HG03469 (cell line): ENCODE results near the gene CSNK1A1L.

Experiments
- ATAC-seq: cut with Tn5 transposase; IDR thresholded peaks from one replicate; pipeline ENCODE4 v1.9.1; 2021; ENCODE audit warnings: mild to moderate bottlenecking, moderate library complexity, moderate number of reproducible peaks; ENCODE audit not compliant: unreplicated experiment

The CSNK1A1L gene

DNA sequence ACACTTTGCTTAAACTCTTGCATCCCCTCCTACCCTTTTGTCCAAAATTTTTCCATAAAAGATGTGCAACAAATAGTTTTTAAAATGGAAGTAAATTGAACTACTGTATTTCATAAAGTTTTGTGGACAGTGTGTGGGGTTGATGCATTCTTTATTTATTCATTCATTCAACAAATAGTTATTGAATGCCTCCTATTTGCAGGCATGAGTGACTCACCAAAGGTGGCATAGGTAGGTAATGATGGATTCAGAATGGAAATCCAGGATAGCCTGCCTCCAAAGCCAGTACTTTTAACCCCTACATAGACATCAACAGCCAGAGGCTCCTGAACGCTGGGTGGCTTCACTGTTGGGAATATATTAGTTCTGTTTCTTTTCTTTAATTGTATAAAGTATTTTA, 2.4 kb upstream of the CSNK1A1L start:
- no peak for ATAC-seq

DNA sequence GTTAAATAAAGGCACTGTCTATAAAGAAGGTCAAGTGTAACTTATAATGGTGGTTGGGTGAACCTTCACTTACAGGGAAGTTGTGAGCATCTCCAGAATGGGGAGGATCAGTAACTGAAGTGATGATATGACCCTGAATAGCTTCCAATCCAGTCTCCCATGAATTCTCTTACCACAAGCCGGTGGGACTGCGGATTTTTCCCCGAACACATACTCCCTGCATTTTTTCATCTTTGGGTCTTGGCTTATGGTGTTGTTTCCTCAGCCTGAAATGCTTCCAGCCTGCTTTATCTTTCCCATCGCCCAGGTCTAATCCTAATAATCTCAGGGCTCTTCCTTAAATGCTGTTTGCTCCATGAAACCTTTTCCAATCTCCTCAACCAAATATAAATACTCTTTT, 2.0 kb upstream of the CSNK1A1L start:
- ATAC-seq: no peak

DNA sequence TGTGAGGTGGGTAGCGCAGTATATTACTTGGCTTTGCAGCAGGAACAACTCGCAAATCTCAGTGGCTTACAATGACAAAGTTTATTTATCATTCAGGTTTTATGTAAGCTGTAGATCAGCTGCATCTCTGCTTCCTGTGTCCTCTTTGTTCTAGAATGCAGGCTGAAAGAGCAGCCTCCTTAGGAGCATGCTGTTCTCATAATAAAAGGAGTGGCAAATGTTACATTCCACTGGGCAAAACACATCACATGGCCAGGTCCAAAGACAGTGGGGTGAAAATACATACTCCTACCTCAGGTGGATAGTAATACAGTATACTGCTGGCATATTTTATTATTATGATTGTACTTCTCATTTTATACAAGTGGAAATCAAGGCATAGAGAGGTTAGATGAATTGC, 1.2 kb upstream of the CSNK1A1L start:
- ATAC-seq: no peak

DNA sequence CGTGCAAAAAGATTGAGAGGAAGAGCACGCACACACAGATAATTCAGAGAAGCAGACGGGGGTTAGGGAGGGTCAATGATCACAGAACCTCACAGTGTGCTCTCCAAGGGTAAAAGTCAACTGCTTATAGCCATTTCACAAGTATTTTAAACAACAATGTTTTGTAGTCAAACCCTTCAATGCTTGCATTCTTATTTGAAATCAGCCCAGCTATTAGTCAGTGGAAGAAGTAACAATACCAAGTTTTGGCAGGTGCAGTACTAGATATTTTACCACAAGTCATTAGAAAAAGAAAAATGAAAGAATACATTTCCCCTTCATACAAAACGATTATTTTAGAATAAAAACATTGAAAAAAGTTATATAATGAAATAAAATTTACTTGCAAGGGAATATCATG, 2.6 kb downstream of the CSNK1A1L start:
- no peak for ATAC-seq

DNA sequence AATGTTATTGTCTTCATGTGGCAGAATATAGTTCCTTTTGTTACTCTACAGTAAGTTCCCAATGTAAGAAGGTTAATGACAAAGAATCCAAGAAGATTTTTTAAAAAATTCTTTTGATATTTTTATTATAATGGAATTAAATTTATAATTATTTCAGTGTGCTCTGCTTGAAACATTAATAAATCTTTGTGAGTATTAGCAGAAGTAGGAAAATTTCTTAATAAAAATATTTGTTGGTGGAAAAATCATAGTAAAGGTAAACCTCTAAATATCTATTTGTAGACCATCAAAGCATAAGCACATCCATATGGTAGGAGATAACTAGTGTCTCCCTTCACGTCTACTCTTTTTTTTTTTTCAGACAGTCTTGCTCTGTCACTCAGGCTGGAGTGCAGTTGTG, 4.3 kb downstream of the CSNK1A1L start:
- ATAC-seq: no peak

DNA sequence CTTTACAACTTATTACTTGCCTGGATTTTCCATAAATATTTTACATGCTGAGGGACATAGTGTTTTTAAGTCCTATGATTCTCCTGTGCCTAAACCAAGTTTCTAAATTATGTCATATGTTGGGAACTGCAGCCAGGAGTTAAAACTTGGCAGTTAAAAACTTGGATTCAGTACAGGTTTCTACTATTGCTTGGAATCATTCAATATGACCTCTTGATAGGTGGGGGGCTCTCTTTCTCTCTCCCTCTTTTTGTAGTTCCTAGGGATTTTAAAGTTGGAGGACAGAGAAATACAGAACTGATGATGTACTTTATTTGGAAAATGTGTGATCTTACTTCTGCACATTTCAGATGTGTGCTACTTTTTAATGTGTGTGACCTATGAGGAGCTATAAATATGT, 4.7 kb downstream of the CSNK1A1L start:
- ATAC-seq: no peak

DNA sequence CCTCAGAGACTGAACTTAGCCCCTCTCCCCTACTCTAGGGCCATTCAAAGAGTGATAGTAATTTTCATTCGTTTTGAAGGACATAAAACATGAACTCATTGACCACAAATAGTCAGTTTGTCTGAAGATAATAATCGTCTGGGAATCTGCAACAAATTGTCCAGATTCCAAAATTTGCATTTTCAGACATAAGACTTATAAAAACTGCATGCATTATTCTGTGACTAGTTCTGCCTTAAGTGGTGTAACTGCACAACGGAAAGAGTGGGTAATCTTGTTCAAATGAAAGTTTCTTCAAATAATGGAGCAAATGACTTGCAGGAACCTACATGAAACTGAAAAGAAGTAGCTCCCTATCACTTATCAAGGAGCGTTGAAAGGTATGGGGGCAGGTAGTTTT, 8.4 kb downstream of the CSNK1A1L start:
- ATAC-seq: no peak

DNA sequence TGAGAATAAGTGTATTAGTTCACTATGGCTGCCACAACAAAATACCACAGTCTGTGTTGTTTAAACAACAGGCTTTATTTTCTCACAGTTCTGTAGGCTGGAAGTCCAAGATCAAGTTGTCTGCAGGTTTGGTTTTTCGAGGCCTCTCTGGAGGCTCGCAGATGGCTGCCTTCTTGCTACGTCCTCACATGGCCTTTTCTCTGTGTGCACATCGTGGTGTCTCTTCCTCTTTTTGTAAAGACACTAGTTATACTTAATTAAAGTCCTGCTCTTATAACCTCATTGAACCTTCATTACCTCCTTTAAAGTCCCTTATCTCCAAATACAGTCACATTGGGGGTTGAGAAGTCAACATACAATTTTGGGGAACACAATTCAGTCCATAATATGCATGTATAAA, 10.6 kb downstream of the CSNK1A1L start:
- ATAC-seq: no peak

DNA sequence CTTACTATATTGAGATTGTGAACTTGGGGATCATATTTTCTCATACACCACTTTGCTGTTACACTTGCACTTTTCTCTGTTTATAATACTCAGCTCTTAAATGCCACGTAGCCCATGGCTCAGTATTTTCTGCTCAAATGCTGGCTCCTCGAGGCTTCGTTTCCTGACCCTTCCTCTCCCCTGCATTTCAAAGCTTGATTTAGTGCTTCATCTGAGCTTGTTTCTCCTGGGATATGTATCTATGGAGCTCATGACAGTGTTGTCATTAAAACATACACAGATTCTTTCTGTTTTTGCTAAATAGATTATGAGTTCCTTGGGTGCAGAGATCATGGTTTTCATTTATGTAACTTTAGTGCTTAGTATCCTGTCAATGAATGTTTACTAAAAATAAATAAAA, 11.4 kb downstream of the CSNK1A1L start:
- no peak for ATAC-seq

DNA sequence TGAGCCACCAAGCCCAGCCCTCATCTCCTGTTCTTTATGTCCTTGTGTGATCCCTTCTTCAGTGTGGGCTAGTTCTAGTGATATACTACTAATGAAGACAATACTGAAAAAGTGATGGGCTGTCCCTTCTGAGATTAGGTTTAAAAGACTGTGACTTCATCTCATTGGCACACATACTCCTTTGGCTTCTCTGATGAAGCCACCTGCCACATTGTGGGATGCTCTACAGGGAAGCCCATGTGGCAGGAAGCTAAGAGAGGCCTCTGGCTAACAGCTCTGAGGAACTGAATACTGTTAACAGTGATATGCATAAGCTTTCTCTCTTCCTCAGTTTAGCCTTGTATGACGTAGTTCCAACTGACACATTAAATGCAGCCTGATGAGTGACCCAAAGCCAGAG, 13.6 kb downstream of the CSNK1A1L start:
- ATAC-seq: no peak

DNA sequence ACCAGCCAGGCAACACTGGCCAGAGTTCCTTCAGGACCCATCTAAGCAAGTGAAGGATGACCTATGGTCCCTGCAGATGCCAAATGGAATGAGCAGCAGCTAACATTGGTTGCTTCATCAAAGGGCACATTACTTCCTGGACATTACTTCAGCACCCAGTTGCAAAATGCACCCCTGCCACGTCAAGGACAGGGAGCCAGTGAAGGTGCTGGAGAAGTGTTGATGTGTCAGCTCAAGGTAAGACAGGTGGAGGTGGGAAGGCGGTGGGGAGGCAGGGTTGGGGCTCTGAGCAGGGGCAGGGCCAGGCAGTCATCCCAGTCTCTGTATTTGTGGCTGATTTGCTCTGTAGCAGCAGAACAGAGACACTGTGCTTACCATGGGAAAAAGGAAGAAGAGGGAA, 14.6 kb downstream of the CSNK1A1L start:
- ATAC-seq: no peak

DNA sequence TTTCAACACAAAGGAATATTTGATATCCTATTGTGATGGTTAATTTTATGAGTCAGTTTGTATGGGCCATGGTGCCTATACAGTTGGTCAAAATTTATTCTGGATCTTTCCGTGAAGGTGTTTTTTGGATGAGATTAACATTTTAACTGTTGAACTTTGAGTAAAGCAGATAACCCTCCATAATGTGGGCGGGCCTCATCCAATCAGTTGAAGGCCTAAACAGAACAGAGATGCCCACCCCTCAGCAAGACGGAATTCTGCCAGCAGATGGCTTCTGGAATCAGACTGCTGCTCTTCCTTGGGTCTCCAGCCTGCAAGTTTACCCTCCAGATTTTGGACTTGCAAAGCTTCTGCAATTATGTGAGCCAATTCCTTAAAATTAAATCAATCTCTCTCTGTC, 16.0 kb downstream of the CSNK1A1L start:
- no peak for ATAC-seq

DNA sequence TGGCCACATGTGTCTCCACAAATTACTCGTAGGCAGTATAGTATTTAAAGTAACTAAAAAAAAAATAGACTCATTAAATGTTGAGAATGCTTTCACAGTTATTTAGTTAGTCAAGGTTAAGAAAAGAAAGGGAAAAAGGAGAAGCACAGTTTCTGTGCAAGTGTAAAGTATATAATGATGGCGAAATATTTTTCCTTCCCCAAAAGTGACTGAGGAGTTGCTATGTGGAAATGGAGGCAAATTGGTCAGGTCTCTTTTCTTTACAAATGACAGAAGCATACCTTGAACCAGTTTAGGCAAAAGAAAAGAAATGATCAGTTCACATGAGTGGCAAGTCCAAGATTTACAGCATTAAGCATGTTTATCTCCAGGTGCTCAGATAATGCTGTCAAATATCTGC, 18.0 kb downstream of the CSNK1A1L start:
- no peak for ATAC-seq

DNA sequence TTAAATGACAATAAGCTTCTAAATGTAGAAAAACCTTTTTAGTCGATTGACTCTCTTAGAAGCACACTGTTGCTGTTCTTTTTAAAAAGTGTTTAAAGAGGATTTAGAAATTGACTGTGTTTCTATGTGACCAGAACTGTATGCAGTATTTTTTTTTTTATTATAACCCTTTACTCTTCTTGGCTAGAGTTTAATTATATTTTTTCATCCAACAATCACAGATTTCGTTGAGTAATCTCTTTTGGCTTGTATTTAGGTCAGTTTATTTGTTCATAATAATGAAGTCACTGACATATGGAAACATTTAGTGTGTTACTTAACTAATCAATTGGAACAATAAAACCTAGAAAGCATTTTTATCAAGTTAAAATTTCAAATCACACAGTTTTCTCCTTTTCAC, 19.9 kb downstream of the CSNK1A1L start:
- ATAC-seq: no peak

DNA sequence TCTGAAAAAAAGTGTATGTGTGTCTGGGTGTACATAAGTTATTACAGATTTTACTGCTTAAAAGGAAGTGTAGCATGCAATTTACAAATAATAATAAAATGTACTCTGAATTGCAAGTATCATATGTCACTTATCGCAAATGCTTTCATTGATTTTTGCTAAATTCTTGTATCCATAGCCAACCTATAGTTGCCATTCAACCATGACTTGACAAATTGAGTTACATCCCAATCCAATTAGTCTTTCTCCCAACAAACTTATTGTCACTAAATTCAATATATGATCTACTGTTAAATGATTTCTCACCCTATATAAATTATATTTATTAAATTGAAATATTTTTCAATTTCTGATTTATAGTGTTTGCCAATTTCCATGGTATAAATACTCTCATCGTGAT, 28.6 kb downstream of the CSNK1A1L start:
- no peak for ATAC-seq

DNA sequence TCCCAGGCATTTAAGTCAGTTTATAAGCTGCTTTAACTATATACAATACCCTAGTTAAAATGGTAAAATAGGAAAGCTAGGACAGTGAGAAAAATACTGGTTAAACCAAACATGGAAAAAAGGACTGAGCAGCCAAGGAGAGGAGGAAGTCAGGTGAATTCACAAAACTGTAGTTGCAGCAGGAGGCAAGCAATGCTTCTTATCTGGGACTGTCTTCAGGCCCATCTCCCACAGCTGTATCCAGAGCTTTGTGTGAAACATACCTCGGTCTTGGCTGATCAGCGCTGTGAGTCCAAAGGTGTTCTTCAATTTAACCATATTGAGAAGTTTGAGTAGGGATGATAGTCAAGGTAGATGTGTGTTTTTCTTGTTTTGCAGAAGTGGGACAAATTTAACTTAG, 30.3 kb downstream of the CSNK1A1L start:
- ATAC-seq: no peak

DNA sequence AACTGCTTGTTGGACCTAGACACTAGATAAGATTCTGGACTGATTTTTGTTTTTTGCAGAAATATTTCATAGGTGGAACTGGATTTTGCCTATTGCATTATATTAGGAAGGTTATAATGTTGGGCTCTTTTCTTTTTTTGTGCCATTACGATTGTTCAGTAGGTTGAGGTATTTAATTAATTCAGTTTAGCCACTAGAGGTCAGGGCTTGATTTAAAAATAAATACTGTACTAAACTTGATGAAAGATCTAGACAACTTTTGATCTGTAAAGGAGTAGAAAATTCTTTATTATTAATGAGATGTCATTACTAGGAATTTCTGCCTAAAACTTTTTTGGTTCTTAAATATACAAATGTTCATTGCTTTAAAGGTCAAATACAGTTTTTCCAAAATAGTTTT, 30.8 kb downstream of the CSNK1A1L start:
- no peak for ATAC-seq

DNA sequence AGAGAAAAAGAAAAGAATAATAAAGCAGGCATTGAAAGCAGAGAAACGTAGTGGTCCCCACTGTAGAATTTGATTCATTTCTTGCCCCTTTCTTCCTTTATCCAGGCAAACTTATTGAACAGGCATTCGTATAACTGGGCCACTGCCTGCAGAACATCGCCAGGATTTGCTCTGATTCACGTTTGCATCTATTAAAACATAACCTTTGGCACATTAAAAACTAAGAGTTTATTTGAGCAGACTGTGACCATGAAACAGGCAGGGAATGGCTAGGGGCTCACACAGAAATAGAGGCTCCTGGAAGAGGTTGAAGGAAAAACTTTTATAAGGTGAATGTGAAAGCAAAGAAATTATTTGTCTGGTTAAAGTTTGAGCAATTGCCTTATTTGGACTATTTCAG, 33.4 kb downstream of the CSNK1A1L start:
- no peak for ATAC-seq

DNA sequence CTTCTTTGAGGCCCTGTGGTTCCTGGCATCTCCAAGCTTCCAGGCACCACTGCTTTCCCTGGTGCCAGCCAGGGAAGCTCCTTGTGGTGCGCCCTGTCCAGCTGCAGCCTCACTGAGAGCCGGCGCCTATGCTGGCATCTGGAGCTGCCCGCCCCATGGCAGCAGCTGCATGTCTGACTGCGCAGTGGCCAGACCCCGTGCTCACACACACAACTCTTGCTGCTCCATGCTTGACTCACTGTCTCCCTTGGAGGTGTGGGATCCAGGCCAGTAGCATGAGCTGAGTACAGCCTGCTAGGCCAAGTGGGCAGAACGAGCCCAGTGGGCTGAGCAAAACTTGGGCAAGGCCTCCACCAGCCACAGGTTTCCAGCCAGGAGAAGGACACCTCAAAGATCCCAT, 34.5 kb downstream of the CSNK1A1L start:
- ATAC-seq: no peak

DNA sequence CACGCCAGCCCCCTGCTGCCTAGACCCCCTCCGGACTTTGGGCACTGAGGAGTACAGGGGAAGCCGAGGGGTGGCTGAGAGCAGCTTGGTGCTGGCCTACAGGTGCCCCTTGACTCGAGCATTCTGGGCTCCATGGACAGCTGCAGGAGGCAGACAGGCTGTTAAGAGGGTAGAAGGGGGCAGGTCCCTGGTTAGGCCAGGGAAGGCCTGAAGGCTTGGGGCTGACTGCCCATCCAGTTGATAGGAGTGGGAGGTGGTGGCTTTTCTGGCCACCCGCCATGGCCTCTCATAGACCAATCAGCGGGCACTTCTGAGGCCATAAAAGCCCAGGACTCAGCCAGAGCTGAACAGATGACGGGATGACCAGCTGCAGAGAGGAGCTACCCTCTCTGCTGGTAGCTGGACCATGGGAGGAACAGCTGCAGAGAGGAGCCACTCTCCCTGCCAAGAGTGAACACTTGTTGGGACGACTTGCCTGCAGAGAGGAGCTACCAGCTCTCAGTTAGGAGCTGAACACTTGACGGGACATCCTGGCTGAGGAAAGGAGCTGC, 35.2 kb downstream of the CSNK1A1L start:
- no peak for ATAC-seq

DNA sequence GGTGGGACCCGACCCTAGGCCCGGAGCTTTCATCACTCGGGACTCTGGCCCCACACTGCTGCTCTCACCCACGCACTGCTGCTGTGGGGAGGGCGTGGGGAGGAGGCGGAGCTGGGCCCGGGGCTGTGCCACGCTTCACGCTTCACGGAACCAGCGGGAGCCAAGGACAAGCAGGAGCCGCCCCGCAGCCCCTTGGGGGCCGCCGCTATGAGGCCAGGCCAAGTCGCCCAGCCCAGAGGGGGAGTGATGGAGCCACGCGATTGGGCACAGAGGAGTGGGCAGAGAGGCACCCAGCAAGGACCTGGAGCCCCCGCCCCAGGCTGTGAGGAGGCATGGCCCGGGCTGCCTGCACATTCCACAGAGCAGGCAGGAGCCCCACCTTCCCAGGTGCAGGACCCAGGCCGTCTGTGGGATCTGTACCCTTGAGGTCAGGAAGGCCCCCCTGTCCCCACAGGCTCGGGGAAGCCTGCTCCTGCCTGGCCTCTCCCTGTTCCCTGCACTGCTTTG, 35.8 kb downstream of the CSNK1A1L start:
- no peak for ATAC-seq

DNA sequence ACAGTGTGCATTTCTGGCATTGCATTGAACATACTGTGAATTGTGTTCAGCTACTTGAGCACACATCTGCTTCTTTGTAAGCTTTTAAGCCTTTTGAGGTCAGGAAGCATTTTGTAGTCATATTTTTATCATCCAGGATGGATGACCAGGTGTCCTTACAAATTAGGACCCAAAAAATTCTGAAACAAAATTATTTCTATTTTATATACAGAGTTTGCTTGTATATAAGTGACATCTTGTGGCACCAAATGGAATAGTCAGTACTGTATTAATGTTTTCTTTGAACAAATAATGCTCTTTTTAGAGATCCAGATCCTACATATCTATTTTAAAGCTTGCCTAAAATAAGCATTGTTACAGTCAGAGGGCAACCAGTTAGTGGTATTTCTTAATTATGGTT, 36.5 kb downstream of the CSNK1A1L start:
- no peak for ATAC-seq

DNA sequence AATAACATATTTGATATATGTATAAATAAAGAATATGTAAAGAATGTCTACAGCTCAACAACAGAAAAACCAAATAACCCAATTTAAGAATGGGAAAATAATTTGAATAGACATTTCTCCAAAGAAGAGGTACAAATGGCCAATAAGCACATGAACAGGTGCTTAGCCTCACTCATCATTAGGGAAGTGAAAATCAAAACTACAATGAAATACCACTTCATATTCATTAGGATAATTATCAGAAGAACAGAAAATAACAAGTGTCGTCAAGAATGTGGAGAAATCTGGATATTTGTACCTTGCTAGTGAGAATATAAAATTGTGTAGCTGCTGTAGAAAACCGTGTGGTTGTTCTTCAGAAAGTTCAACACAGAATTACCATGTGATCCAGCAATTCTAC, 37.6 kb downstream of the CSNK1A1L start:
- peak; percentile 33 for ATAC-seq
